HG03064 (cell line): ENCODE data around the gene DLGAP1.
"Not testable (repeated sequence)": the region's sequence is repeated elsewhere in the genome, so short reads cannot be mapped to it uniquely, and the experiment has no call there.

Source experiments
- ATAC-seq: cut with Tn5 transposase; IDR thresholded peaks from one replicate; pipeline ENCODE4 v1.9.1; 2021; ENCODE audit warnings: low read depth; ENCODE audit not compliant: unreplicated experiment

DLGAP1 gene

DNA sequence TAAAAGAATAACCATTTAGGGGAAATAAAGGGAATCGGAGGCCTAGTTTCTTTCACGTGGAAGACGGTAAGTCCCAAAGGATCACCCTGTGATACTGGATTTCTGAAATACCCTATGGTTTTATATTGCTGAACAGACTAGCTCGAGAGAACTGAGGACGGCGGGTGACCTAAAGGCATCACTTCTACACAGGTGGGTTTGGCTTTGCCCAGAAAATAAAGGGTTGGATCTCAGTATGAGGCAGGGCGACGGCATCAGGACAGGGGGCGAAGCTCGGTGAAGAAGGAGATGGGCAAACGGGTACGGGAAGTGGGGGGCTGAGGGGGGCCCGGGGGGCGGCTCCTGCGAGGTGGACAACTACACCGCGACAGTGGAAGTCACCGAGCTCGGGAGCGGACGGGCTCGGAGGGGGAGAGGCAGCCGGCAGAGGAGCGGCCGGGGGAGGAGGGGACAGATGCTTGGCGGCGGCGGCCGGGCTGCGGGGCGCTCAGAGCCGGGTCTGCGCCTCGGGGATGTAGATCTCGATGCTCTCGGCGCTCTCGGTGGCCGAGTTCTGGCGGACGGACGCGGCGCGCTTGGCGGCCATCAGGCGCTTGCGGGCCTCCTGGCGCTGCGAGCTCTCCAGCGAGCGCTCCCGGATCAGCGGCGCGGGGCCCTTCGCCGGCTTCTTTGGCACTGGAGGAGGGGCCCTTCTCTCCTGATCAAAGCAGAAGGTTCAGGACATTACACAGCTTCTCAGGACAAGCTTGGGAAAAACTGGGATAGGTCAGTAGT, 956.2 kb downstream of the DLGAP1 start:
- ATAC-seq, result no peak

DNA sequence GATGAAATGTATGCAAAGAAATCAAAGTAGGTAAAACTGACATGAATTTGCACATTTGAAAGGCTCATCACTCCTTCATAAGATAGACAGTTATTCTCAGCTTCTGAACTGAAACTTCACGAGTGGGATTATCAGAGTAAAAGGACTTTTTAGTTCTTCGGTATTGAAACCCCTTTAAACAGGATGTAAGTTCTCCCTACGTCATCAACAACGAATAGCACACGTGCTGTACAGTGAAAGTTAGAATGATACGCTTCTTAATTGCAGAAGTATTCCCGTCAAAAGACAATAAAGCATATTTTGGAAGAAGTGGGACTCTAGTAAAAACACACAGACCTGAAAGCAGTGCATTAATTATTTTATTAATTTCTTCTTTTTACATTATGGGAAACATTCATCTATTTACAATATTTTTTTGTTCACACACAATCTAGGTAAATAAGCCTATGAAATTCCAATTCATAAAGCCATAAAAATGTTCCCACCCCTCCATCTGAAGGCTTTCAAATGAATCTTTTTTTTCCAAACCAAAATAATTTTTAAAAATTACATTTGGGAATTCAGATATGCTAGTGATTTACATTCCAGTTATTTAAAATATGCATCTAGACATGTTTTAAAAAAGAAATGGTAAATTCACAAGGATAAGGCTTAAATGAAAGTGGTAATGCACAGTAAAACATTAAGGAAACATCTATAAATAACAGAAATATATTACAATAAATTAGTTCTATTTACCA, 959.2 kb downstream of the DLGAP1 start:
- no peak for ATAC-seq

DNA sequence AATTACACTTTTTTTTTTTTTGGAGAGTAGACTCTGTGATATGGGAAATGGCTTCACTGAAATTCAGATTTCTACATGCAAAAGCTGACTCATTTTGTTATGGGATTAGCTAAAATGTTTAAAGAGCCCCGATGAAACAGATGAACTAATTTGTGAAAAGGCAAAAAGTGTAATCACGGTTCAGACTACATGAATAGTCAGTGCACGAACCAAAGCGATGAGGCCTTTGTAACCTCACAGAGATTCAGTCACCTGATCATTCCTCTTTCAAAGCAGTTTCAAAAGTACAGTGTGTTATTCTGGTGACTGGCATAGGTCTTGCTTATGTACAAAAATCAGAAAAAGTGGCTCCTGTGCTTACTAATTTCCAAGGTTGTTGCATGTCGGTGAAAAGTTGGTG, 960.5 kb downstream of the DLGAP1 start:
- ATAC-seq, result no peak

DNA sequence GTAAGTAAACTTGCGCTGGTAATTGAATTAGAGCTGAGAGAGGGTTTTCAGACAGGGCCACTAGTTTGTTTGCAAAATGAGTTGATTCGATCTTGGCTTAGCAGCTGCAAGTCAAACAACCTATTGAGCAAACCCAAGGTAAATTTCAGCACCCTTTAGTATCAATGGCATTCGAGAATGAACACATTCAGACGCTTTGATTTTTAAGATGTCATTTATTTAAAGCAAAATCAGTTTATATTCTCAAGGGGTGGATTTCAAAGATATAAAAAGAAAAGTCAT, 960.9 kb downstream of the DLGAP1 start:
- no peak for ATAC-seq

DNA sequence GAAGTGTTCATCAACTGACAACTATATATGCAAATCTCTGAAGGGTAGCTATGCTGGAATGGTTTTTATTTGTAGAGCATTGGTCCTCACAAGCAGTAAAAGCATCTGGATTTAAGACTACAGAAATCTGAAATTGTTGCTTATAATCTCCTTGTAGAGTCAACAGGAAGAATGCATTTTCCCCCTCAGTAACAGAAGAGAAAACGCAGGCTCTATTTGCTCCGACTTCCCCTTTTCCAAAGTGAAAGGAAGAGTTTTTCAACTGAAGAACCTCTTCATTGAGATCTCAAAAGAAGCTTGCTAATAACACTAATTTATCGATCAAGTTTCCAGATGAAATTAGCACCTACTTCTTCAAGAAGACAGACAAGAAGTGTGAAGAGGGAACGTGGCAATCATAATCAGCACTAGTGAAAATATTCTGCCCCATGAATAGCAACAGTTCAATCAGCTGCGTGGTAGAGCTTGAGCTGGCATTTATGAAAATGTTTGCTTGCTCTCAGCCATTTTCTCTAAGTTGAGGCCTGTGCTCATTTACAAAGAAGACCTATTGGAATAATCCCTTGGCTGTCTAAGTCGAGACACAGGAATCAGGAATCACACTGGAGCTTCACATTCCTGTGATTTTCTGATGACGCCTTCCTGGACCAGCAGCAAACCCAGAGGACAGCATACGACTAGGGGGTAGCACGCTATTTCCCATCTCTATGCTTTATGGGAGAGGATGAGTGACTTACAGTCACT, 961.4 kb downstream of the DLGAP1 start:
- ATAC-seq, result no peak

DNA sequence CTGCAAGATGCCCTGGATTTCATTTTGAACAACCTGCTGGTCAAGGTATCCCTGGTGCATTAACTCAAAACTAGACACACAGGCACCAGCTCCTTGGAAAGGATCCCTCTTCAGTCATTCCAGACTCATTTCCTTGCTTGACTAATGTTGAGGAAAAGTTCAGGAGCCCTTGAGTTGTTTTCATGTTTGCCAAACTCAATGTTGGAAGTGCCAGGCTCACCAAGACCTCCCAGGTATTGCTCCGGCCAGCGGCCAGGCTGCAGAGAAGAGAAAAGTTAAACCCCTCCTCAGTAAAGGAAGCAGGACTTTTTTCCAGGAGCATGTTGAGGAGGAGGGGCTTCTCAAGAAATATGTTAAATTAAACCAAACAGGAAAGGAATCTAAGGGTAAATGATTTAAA, 962.4 kb downstream of the DLGAP1 start:
- no peak for ATAC-seq

DNA sequence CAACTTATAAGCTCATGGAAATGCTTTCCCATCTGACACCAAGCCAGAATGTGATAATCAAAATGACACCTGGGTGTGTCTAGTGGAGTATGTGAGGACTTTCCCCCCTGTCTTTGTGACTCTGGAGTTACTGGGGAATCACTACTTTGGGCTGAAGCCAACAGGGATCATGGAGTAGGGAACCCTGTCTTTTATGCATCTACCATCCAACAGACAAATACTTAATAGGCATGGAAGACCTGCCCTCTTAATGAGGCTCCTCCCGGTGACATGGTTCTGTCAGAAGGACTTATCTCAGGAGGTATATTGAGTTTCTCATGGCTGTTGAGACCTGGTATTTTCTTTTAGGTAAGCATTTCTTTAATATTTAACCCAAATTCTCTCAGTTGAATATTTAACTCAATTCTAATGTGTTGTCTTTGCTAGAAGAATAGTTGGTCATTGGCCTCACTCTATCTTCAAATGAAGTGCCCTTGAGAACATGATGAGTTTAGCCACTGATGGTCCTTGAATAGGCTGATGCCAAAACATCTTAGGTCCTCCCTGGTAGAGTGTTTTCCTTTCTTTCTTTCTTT, 963.0 kb downstream of the DLGAP1 start:
- ATAC-seq, result no peak

DNA sequence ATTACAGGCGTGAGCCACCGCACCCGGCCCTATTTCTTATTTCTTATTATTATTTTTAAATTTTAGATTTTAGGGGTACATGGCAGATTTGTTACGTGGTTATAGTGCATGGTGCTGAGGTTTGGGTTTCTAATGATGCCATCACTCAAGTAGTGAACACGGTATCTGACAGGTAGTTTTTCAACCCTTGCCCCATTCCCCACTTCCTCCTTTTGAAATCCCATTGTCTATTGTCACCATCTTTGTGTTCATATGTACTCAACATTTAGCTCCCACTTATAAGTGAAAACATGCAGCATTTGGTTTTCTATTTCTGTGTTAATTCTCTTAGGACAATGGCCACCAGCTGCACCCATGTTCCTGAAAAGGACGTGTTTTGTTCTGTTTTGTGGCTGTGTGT, 965.6 kb downstream of the DLGAP1 start:
- no peak for ATAC-seq

DNA sequence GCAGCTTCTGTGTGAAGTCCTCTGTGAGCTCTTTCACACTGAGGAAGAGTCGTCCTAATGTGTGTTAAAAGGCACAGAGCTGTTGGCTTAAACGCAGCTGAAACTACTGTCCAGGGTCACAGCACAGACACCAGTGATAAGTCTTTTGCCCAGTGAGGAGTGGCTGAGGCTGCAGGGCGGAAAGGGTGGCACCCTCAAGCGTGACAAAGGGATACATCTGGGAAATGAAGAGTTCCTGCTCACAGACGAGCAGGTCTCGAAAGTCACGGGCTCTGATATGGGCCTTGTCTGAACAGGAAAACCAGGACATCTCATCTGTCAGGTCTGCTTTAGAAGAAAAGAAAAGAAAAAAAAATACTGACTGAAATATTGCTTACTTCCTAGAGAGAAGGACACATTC, 968.6 kb downstream of the DLGAP1 start:
- no peak for ATAC-seq

DNA sequence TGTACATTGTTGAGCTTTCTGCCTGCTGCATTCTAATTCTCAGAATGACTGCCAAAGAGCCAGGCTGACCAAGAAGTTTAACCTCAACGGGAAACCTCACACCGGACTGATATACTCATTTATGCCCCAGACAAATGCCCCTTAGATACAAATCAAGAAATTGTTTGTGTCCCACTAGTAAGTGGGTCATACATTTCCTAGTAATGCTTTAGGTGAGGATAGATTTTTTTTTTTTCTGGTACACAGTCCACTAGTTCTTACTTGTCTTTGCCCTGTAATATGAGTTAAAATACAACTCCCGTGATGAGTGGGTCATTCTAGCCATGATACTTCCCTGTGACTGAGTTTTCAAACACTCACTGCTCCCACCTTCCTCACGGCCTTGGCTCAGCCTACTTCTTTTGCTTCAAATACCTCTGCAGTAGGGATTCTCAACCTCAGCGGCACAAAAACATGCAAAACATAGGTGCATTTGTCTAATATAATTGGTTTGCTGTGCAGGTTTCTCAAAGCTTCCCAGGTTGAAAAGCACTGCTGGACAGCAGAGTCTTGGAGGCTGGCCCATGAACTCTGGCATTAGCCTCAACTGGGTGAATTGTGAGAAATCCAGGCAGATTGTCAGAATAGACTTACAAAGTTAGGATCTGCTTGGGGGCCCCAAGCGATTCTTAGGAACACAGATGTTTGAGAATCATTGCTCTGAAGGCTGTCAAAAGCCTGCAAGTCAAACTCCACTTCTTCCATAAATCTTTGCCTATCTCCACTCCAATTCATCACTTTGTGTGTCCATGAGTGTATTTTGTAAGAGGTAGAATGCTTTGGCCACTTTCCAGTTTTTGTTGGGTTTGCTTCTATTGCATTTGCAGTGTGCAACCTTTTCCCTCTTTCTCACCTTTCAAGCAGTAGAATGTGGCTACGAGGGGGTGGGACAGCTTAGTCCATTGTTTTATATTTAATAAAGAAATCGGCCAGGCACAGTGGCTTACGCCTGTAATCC, 969.7 kb downstream of the DLGAP1 start:
- no peak for ATAC-seq

DNA sequence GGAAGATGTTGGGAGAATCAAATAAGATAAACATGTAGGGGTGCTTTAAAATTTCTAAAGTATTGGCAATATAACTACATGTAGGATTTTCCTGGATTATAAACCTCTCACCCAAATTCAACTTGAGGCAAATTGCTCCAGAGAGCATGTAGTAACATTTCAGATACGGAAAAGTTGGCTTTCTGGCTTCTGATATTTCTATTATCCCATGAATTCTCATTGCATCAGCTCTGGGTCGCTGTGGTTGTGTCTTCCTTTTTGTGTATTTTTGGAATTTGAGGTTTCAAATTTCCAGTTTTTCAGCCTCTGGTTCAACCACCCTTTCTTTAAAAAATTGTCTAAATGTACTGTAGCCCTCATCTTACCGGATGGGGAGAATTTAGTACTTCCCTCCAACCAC, 972.8 kb downstream of the DLGAP1 start:
- no peak for ATAC-seq

DNA sequence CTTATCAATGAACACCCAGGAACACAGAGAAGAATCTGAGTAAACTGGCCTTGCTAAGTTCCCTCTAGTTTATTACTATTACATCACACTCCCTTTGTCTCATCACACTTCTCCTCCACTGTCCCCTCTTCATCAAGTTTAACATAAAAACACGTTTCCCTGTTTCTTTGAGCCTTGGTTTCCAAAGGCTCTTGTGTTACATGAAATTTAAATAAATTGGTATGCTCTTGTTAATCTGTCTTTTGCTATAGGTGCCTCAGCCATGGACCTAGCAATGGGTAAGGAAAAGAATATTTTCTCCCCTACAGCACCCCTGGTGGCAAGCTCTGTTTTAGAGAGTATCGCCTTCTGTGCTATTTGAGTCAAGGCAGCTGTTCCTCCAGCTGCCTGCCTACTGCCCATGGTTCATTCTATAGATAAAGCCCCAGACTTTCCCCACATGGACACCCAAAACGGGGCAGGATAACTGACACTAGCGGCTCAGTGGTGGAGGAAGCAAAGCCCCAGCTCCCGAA, 973.4 kb downstream of the DLGAP1 start:
- no peak for ATAC-seq

DNA sequence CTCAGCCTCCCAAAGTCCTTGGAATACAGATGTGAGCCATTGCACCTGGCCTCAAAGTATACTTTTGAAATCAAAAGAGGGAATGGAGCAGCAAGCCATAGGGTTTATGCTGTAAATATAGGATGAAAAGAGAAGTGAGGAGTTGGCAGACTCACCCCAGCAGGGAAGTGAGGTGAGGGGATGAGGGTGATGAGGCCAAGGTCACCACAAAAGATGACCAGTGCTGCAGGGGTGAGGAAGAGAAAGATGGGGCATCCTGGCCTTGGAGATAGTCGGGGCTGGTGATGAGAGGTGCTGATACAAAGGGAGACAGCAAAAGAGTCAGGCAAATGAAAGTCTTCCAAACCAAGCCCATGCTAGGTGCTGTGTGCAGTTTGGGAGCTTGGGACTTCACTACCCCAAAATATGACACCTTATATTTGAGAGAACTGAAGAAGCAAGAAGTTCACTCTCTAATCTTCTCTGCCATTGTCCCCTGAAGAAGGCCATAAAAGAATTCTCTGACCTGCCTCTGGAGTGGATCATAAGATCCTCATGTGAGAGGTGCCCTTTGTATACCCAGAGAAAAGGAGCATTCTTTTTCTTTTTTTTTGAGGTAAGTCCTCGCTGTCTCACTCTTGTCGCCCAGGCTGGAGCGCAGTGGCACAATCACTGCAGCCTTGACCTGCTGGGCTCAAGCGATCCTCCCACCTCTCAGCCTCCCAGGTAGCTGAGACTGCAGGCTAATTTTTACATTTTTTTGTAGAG, 974.1 kb downstream of the DLGAP1 start:
- ATAC-seq, result no peak

DNA sequence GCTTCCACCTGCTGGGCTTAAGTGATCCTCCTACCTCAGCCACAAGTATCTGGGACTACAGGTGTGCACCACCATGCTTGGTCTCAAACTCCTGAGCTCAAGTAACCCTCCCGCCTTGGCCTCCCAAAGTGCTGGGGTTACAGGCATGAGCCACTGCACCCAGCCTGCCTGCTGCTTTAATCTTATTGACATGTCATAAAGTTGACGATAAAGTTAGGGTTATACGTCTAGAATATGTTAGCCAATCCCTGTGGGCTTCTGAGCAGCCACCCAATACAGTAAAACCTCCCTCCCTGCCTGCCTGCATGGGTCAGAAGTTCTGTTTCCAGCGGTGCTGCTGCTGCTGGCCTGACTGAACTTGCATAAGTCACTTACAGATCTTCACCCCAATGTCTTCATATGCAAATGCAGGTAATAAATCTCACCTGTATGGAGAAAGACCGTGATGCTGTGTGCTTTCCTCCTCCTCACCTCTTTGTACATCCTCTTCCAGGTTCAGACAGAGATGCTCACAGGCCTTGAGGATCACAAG, 975.1 kb downstream of the DLGAP1 start:
- ATAC-seq, result no peak

DNA sequence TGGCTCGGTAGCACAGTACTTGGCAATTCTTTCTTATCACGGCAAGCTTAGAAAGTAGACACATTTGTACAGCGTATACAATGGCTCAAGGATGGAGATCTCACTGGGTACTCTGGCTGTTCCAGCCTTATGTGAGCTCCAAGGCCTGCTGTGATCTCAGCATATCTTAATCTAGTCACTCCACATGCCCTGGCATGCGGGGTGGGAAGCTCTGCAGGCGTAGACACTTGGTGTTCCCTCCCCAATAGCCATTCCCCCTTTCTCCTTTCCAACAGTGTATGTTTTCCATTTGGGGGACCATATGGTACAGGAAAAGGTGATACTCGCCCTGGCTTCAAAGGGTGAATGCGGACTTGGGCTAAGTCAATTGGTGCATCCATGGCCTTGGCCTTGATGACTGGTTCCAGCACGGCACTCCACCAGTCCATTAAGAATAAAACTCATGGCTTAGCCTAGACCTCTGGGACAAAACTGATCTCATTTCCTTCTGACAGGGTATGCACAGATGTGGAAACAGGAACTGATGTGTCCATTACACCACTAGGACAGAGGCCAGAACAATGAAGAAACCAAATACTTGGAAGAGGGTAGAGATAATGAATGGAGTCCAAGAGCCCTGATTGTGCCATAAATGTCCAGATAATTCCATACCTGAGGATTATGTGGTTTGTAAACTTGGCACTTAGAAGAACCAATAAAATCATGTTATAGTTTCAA, 976.7 kb downstream of the DLGAP1 start:
- ATAC-seq, result no peak

DNA sequence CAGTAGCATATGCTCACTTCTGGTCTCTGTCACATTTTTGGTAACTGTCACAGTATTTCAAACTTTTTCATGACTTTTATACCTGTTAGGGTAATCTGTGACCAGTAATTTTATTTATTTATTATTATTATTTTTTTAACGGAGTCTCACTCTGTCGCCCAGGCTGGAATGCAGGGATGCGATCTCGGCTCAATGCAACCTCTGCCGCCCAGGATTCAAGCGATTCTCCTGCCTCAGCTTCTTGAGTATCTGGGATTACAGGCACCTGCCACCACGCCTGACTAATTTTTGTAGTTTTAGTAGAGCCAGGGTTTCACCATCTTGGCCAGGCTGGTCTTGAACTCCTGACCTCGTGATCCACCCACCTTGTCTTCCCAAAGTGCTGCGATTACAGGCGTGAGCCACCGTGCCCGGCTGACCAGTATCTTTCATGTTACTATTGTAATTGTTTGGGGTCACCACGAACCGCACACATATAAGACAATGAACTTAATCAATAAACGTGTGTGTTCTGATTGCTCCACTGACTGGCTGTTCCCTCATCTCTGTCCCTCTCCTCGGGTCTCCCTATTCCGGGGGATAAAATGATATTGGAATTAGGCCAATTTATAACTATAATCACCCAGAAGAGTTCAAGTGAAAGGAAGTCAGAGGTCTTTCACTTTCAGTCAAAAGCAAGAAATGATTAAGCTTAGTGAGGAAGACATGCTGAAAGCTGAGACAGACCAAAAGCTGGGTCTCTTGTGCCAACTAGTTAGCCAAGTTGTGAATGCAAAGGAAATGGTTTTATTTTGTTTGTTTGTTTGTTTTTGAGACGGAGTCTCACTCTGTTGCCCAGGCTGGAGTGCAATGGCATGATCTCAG, 982.2 kb downstream of the DLGAP1 start:
- no peak for ATAC-seq

DNA sequence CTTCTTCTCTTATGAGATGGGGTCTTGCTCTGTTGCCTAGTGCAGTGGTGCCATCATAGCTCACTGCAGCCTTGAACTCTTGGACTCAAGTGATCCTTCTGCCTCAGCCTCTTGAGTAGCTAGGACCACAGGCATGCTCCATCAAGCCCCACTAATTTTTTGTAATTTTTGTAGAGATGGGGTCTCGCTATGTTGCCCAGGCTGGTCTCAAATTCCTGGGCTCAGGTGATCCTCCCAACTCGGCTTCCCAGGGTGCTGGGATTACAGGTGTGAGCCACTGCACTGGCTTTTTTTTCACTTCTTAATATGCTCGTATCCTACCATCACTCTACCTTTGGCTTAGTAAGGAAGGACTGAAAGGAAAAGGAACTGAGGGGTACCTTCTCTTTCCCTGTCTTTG, 983.0 kb downstream of the DLGAP1 start:
- not testable (repeated sequence) for ATAC-seq
